ENCODE measurements around the gene XBP1.
"Not testable (repeated sequence)": the region's sequence is repeated elsewhere in the genome, so short reads cannot be mapped to it uniquely, and the experiment has no call there.

XBP1 gene

GRCh38 chr22:28800308-28801041 is at the start of gene XBP1:
Gene XBP1, minus strand, starts transcription at chr22:28800569.
- peak; percentile 99 for DNase-seq (ENCODE audit: low spot score)

GRCh38 chr22:28846994-28847393 is 46.6 kb upstream of the XBP1 start:
- no peak for DNase-seq (ENCODE audit: low spot score)

- not testable (repeated sequence) for DNase-seq (ENCODE audit: low spot score)
Measured at GRCh38 chr22:28844277-28844676, 43.9 kb upstream of the XBP1 start.

GRCh38 chr22:28843633-28844032 is 43.3 kb upstream of the XBP1 start:
- no peak for DNase-seq (ENCODE audit: low spot score)

- peak; percentile 49 for DNase-seq (ENCODE audit: low spot score)
Measured at GRCh38 chr22:28841111-28841510, 40.7 kb upstream of the XBP1 start.

- no peak for DNase-seq (ENCODE audit: low spot score)
Measured at GRCh38 chr22:28838971-28839370, 38.6 kb upstream of the XBP1 start.

GRCh38 chr22:28837640-28838039 is 37.3 kb upstream of the XBP1 start:
- DNase-seq (ENCODE audit: low spot score) = no peak

- DNase-seq (ENCODE audit: low spot score) = no peak
Measured at GRCh38 chr22:28835630-28836189, 35.3 kb upstream of the XBP1 start.

GRCh38 chr22:28833276-28833923 is 33.0 kb upstream of the XBP1 start:
- DNase-seq (ENCODE audit: low spot score) = no peak

- DNase-seq (ENCODE audit: low spot score) = no peak
Measured at GRCh38 chr22:28832731-28833130, 32.4 kb upstream of the XBP1 start.

GRCh38 chr22:28831140-28832072 is 31.0 kb upstream of the XBP1 start:
- no peak for DNase-seq (ENCODE audit: low spot score)

GRCh38 chr22:28830441-28830840 is 30.1 kb upstream of the XBP1 start:
- no peak for DNase-seq (ENCODE audit: low spot score)

- DNase-seq (ENCODE audit: low spot score) = peak; percentile 80
Measured at GRCh38 chr22:28829358-28830181, 29.2 kb upstream of the XBP1 start.

- no peak for DNase-seq (ENCODE audit: low spot score)
Measured at GRCh38 chr22:28826921-28827320, 26.6 kb upstream of the XBP1 start.

GRCh38 chr22:28826430-28826829 is 26.1 kb upstream of the XBP1 start:
- DNase-seq (ENCODE audit: low spot score) = not testable (repeated sequence)

- not testable (repeated sequence) for DNase-seq (ENCODE audit: low spot score)
Measured at GRCh38 chr22:28824455-28824854, 24.1 kb upstream of the XBP1 start.

- peak; percentile 44 for DNase-seq (ENCODE audit: low spot score)
Measured at GRCh38 chr22:28822930-28823551, 22.7 kb upstream of the XBP1 start.

- DNase-seq (ENCODE audit: low spot score) = no peak
Measured at GRCh38 chr22:28821452-28821851, 21.1 kb upstream of the XBP1 start.

- DNase-seq (ENCODE audit: low spot score) = no peak
Measured at GRCh38 chr22:28820885-28821284, 20.5 kb upstream of the XBP1 start.

GRCh38 chr22:28819253-28820096 is 19.1 kb upstream of the XBP1 start:
- DNase-seq (ENCODE audit: low spot score) = no peak
